HepG2 (cell line): Measurements from ENCODE around the gene C9orf43. TPM values are rescaled to one million over a fixed set of nuclear protein-coding genes. Genes with fewer than 3 reads are reported as not detected.
A peak's percentile ranks its signal among the peaks of the same experiment; 100 is the strongest.

Source experiments
- ARNTL ChIP-seq: sonication (generic); formaldehyde crosslinking; IDR thresholded peaks from 2 replicates; pipeline ENCODE4 v1.4.0; 2020; ENCODE audit warnings: mild to moderate bottlenecking, missing genetic modification reagents
- ATM ChIP-seq: fragments of 450-650 bp; IDR thresholded peaks from 2 replicates; pipeline ENCODE4 v1.7.1; 2017; ENCODE audit warnings: mild to moderate bottlenecking, borderline replicate concordance
- FOXO4 ChIP-seq: sonication (generic); formaldehyde crosslinking; conservative IDR thresholded peaks from 2 replicates; pipeline ENCODE4 v1.8.1; 2023; ENCODE audit warnings: missing genetic modification reagents
- FOXP4 ChIP-seq: sonication (generic); formaldehyde crosslinking; IDR thresholded peaks from 2 replicates; pipeline ENCODE4 v1.4.0; 2020; ENCODE audit warnings: missing genetic modification reagents
- HBP1 ChIP-seq: IDR thresholded peaks from 2 replicates; pipeline ENCODE4 v1.6.1; 2016; ENCODE audit warnings: low read depth, control low read depth
- HDAC1 ChIP-seq: sonication (generic); formaldehyde crosslinking; IDR thresholded peaks from 2 replicates; pipeline ENCODE4 v1.5.1; 2020; ENCODE audit warnings: mild to moderate bottlenecking, missing genetic modification reagents
- HOXA9 ChIP-seq: sonication (generic); formaldehyde crosslinking; IDR thresholded peaks from 2 replicates; pipeline ENCODE4 v1.8.1; 2022; ENCODE audit warnings: missing genetic modification reagents, mild to moderate bottlenecking, moderate library complexity, borderline replicate concordance
- NFE2L1 ChIP-seq: sonication (generic); formaldehyde crosslinking; IDR thresholded peaks from 2 replicates; pipeline ENCODE4 v1.4.0; 2020; ENCODE audit warnings: missing genetic modification reagents, mild to moderate bottlenecking, borderline replicate concordance
- PATZ1 ChIP-seq: sonication (generic); formaldehyde crosslinking; IDR thresholded peaks from 2 replicates; pipeline ENCODE4 v1.4.0; 2020; ENCODE audit warnings: missing genetic modification reagents
- PRPF4 ChIP-seq: fragments of 200-400 bp; formaldehyde crosslinking; IDR thresholded peaks from 2 replicates; pipeline ENCODE4 v1.6.1; 2016; ENCODE audit warnings: low read length, low read depth; ENCODE audit not compliant: poor library complexity, severe bottlenecking
- REL ChIP-seq: sonication (generic); formaldehyde crosslinking; conservative IDR thresholded peaks from 2 replicates; pipeline ENCODE4 v1.8.0; 2022; ENCODE audit warnings: mild to moderate bottlenecking, missing genetic modification reagents, moderate library complexity
- SMAD3 ChIP-seq: sonication (generic); formaldehyde crosslinking; IDR thresholded peaks from 2 replicates; pipeline ENCODE4 v1.4.0; 2020; ENCODE audit warnings: missing genetic modification reagents
- SNAPC2 ChIP-seq: sonication (generic); formaldehyde crosslinking; IDR thresholded peaks from 2 replicates; pipeline ENCODE4 v1.8.1; 2022; ENCODE audit warnings: mild to moderate bottlenecking, missing genetic modification reagents
- TEAD3 ChIP-seq: optimal IDR thresholded peaks from 2 replicates; pipeline ENCODE3; 2016; ENCODE audit warnings: borderline replicate concordance
- ZBTB42 ChIP-seq: sonication (generic); formaldehyde crosslinking; IDR thresholded peaks from 2 replicates; pipeline ENCODE4 v1.5.0; 2020; ENCODE audit warnings: mild to moderate bottlenecking, missing genetic modification reagents
- ZFP91 ChIP-seq: sonication (generic); formaldehyde crosslinking; IDR thresholded peaks from 2 replicates; pipeline ENCODE4 v1.9.0; 2022; ENCODE audit warnings: missing genetic modification reagents, mild to moderate bottlenecking, borderline replicate concordance
- ZNF10 ChIP-seq: sonication (generic); formaldehyde crosslinking; IDR thresholded peaks from 2 replicates; pipeline ENCODE4 v1.4.0; 2020; ENCODE audit warnings: mild to moderate bottlenecking, low read depth, missing genetic modification reagents, borderline replicate concordance
- ZNF333 ChIP-seq: sonication (generic); formaldehyde crosslinking; IDR thresholded peaks from 2 replicates; pipeline ENCODE4 v1.4.0; 2020; ENCODE audit warnings: mild to moderate bottlenecking, missing genetic modification reagents, borderline replicate concordance
- ZNF878 ChIP-seq: sonication (generic); formaldehyde crosslinking; IDR thresholded peaks from 2 replicates; pipeline ENCODE4 v1.8.1; 2023; ENCODE audit warnings: mild to moderate bottlenecking, missing genetic modification reagents, moderate library complexity
- polyA plus RNA-seq, 8 experiments: library from polyadenylated mRNA; depleted of rRNA in 3 of 8; stranded (reverse) in 7 of 8; unstranded in 1 of 8; fragments of >200 nt; fragmentation: Illumina TruSeq in 4 of 8; extraction: Trizol in 4 of 8; gene quantifications; 2 replicates each; pipeline versions ENCODE4 v1.2.1 to v1.2.3, GENCODE V29; 2011 to 2016; ENCODE audit warnings: low read depth in 4 of 8, missing spikeins in 1 of 8, mixed read lengths in 1 of 8; ENCODE audit not compliant: insufficient read depth in 1 of 8
- total RNA-seq, 5 experiments: library from RNA; depleted of rRNA; stranded (reverse); fragments of >200 nt; fragmentation: Illumina TruSeq; extraction: Trizol; gene quantifications; 2 replicates each; pipeline ENCODE4 v1.2.3, GENCODE V29; 2016; ENCODE audit warnings: low read depth in 1 of 5

The C9orf43 gene
- total and polyA plus RNA-seq, 2 of the 13 experiments (the other 11 are each of a cell fraction or from before 2014, with no cell fraction given): 0.24 to 0.31 TPM

- TF ChIP-seq HDAC1 (CRISPR knock-in tag): peak; percentile 76
- no peak for TF ChIP-seq NFE2L1 (CRISPR knock-in tag)
- TF ChIP-seq ZNF333 (CRISPR knock-in tag): no peak
- TF ChIP-seq FOXP4 (CRISPR knock-in tag): peak; percentile 13; the same call in 1 of the 2 replicates
- peak; percentile 64; the same call in 1 of the 2 replicates for TF ChIP-seq PATZ1 (CRISPR knock-in tag)
- TF ChIP-seq ZNF878: peak; percentile 44; the same call in 1 of the 2 replicates
- TF ChIP-seq SMAD3 (CRISPR knock-in tag): peak; percentile 57; the same call in 1 of the 2 replicates
- TF ChIP-seq REL (CRISPR knock-in tag): no peak
- peak; percentile 64; the same call in 1 of the 2 replicates for TF ChIP-seq ZFP91 (CRISPR knock-in tag)
- TF ChIP-seq ZBTB42 (CRISPR knock-in tag): peak; percentile 41; the same call in 1 of the 2 replicates
- no peak for TF ChIP-seq SNAPC2 (CRISPR knock-in tag)
- TF ChIP-seq ARNTL (CRISPR knock-in tag): no peak
- no peak for TF ChIP-seq ATM
- TF ChIP-seq ZNF10 (CRISPR knock-in tag): no peak
- TF ChIP-seq TEAD3: peak; percentile 47
- TF ChIP-seq FOXO4 (CRISPR knock-in tag): 0 out of 2 replicates have a peak, but pooled peaks have one; percentile 47
- TF ChIP-seq HOXA9: peak; percentile 76; the same call in 1 of the 2 replicates
- no peak for TF ChIP-seq PRPF4
- 0 out of 2 replicates have a peak, but pooled peaks have one; percentile 19 for TF ChIP-seq HBP1
These were observed 33.6 kb upstream of the C9orf43 start, which contains the start of gene HDHD3 (continued) for GRCh38 chr9:113376634-113377567.
